ENCODE data around the gene NEDD4L. TPM values are rescaled to one million over a fixed set of nuclear protein-coding genes. Genes with fewer than 3 reads are reported as not detected.

NEDD4L gene
- total and polyA plus RNA-seq, 10 of the 15 experiments (the other 5 are each of a cell fraction or from before 2014, with no cell fraction given): 7.4 to 24.0 (median 17.7) TPM

DNA sequence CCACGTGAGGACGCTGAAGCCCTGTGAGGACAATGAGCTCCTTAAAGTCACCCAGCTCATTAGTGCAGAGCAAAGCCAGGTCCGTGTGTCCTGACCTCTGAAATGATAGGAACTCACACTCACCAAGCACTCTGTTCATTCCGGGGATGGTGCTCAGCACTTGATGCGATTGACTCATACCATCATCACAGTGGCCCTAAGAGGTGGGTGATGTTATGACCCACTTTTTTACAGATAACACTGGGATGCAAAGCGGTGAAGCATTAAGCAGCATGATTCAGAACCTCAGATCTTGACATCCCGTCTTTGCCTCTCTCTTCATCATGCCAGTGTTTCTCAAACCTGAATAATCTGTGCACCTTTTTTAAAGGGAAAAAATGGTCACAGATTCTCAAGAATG is 350.0 kb downstream of the NEDD4L start:
- DNase-seq (ENCODE audit: low read depth, low spot score) (no peak), ATAC-seq (no peak), FAIRE-seq (no peak)
- Histone ChIP-seq H3K9ac (ENCODE audit: control insufficient read depth, insufficient read depth, low read length) (no peak overlapping the region), H4K20me1 (ENCODE audit: control insufficient read depth, insufficient read depth) (no peaks in the 10 kb centered on the region), H3K27ac (ENCODE audit: control insufficient read depth, insufficient read depth) (no peak overlapping the region), H3K9me3 (replicated peaks; ENCODE audit: control insufficient read depth, insufficient read depth, low read length) (no peaks in the 10 kb centered on the region), H3K36me3 (ENCODE audit: control insufficient read depth in 2 of 2, insufficient read depth in 2 of 2, low read length in 1 of 2) (peaks cover 0 to 1% of the 10 kb centered on the region in 2 experiments; a peak in 1 of 4 replicates), H3K4me3 (no peak overlapping the region), H3K79me2 (ENCODE audit: control insufficient read depth, insufficient read depth, low read length) (no peaks in the 10 kb centered on the region), H2AFZ (ENCODE audit: control insufficient read depth, low read depth, low read length) (no peak overlapping the region), H3K27me3 (replicated peaks in 1 of 2; ENCODE audit: control insufficient read depth in 2 of 2, insufficient read depth in 2 of 2, low read length in 1 of 2) (no peaks in the 10 kb centered on the region), H3K4me1 (ENCODE audit: control insufficient read depth, insufficient read depth, low read length) (peaks cover 8% of the 10 kb centered on the region; the same call in 1 of the 2 replicates), H3K4me2 (ENCODE audit: control insufficient read depth, insufficient read depth) (no peak overlapping the region)
- RAD21 ChIA-PET (ENCODE audit: unreplicated experiment): interaction anchor here (2.5 kb wide), 1 partner anchor 370 kb away, joined by 8 read pairs; no protein-coding TSS in a partner anchor
- intact Hi-C loops (cut with micrococcal nuclease; ENCODE audit: unreplicated experiment): no loop called here
- in situ Hi-C loops (cut with MboI): no loop called here
- POLR2A ChIA-PET: no interaction called here
- BruUV-seq (replicated peaks): no TSS peak
- TF ChIP-seq RCOR1 (conservative IDR thresholded peaks at IDR 0.05; ENCODE audit: low read depth, low read length) (no peak), RAD51 (IDR thresholded peaks at IDR 0.05) (no peak)
- TF ChIP-seq, protein P1, sequence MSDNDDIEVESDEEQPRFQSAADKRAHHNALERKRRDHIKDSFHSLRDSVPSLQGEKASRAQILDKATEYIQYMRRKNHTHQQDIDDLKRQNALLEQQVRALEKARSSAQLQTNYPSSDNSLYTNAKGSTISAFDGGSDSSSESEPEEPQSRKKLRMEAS (IDR thresholded peaks at IDR 0.05; ENCODE audit: low read depth, low read length): no peak
- TF ChIP-seq, protein P2, sequence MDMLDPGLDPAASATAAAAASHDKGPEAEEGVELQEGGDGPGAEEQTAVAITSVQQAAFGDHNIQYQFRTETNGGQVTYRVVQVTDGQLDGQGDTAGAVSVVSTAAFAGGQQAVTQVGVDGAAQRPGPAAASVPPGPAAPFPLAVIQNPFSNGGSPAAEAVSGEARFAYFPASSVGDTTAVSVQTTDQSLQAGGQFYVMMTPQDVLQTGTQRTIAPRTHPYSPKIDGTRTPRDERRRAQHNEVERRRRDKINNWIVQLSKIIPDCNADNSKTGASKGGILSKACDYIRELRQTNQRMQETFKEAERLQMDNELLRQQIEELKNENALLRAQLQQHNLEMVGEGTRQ (IDR thresholded peaks at IDR 0.05; ENCODE audit: borderline replicate concordance, low read depth, low read length): no peak
- 59% methylated on average over 7 of the region's 7 CpGs for WGBS (ENCODE audit: insufficient coverage, insufficient replicate concordance, low lambda C conversion rate, missing lambda C conversion rate)
- CTCF ChIA-PET: interaction anchor here (0.9 to 5.4 kb wide), 3 partner anchors 103 to 370 kb away, joined by 3 to 32 read pairs (median 3); no protein-coding TSS in a partner anchor
- SMC1A ChIA-PET (ENCODE audit: uncharacterized antibody, unreplicated experiment): interaction anchor here (0.8 kb wide), 1 partner anchor 26 kb away, joined by 3 read pairs; no protein-coding TSS in a partner anchor
